Tibial nerve (tissue), 4 donors: ENCODE data around the gene METRN. TPM values are rescaled to one million over a fixed set of nuclear protein-coding genes. Genes with fewer than 3 reads are reported as not detected.

ENCODE experiments used
- DNase-seq, 2 donors: peaks; one replicate each; pipeline ENCODE4 v3.0.0-alpha.2; 2019; ENCODE audit warnings: low spot score in 2 of 2
- H3K27ac ChIP-seq, 4 donors: fragments of 200-600 bp; sonication (generic) in 3 of 4; one replicate each; pipeline ENCODE4 v1.5.1; 2017 to 2019; ENCODE audit warnings: mild to moderate bottlenecking in 1 of 4
- H3K27me3 ChIP-seq, 2 donors: fragments of 200-600 bp; sonication (generic) in 1 of 2; one replicate each; pipeline versions ENCODE4 v1.5.1 to v1.6.0; 2017 to 2019
- H3K36me3 ChIP-seq, 3 donors: fragments of 200-600 bp; sonication (generic); one replicate each; pipeline ENCODE4 v1.5.1; 2018 to 2019
- H3K4me1 ChIP-seq, 4 donors: fragments of 200-600 bp; sonication (generic) in 3 of 4; one replicate each; pipeline ENCODE4 v1.5.1; 2017 to 2019
- H3K4me3 ChIP-seq, 4 donors: fragments of 200-600 bp; sonication (generic) in 3 of 4; one replicate each; pipeline ENCODE4 v1.5.1; 2017 to 2019; ENCODE audit warnings: mild to moderate bottlenecking in 1 of 4, moderate library complexity in 1 of 4
- H3K9me3 ChIP-seq, 4 donors: fragments of 200-600 bp; sonication (generic) in 3 of 4; one replicate each; pipeline ENCODE4 v1.5.1; 2017 to 2019
- EP300 ChIP-seq, 2 donors: sonication (generic); formaldehyde crosslinking; IDR thresholded peaks; one replicate each; pipeline ENCODE4 v1.6.1; 2017; ENCODE audit warnings: antibody characterized with exemption in 2 of 2, mild to moderate bottlenecking in 1 of 2
- POLR2A ChIP-seq, 2 donors: fragments of 450-650 bp; IDR thresholded peaks; one replicate each; pipeline ENCODE4 v1.6.1; 2017; ENCODE audit warnings: antibody characterized with exemption in 2 of 2, mild to moderate bottlenecking in 2 of 2, moderate library complexity in 2 of 2
- WGBS, 2 donors: methylation state at CpG; one replicate each; pipeline ENCODE4 v1.1.5; 2018; 5-methylcytosine and 5-hydroxymethylcytosine counted together
- total RNA-seq, 4 donors: library from RNA; depleted of rRNA; stranded (reverse); fragments of >200 nt; gene quantifications; one replicate each; pipeline ENCODE4 v1.1.0, GENCODE V29; 2016
- TF ChIP-seq, protein P1 (sequence below), 5 experiments: fragments of 200-600 bp in 3 of 5; fragments of 450-650 bp in 2 of 5; sonication (generic) in 3 of 5; IDR thresholded peaks; one replicate each; pipeline ENCODE4 v1.5.1; 2016 to 2019; ENCODE audit warnings: antibody characterized with exemption in 5 of 5, mild to moderate bottlenecking in 3 of 5, moderate library complexity in 2 of 5

METRN gene
- total RNA-seq, 4 donors from 2014 or later, result 78.8 to 131 (median 108) TPM

DNA sequence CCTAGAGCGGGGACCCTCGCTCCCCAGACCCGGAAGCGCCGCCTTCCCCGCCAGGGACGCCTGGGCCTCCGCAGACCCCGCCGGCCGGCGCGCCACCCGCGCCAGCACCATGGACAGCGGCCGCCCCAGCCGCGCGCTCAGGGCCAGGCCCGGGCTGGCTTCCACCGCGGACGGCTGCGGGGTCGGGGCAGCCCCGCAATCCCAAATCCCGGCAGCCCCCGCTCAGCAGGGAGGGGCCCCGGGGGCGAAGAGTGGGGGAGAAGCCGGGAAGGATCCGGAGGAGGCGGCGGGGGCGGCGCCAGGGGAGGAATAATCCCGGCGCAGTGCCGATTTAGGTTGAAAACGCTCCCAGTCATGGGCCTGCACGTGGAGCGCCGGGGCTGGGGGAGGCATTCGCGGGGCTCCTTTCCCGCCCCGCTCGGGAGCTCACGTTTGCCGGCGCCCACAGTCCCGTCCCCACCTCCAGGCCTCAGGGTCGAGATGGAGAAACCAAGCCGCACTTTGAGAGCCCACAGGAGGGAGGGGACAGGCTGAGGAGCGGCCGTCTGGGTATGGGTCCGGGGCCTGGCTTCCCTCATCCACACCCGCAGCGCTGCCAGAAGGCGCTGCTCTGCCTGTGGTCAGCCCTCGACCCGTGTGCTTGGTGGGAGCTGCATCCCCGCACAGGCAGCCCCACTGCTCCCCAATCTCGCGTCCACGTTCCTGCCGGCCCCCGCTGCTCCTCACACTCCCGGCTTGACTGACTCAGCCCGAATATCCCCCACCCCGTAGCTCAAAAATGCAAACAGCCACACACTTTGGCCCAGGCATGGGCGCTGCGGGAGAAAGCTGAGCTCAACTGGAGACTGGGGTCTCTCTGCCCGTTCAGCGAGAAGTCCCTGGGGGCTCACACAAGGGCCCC lies 14.0 kb upstream of the METRN start:
- no peak for DNase-seq
- Histone ChIP-seq H3K4me1 (peaks cover 0 to 26% (median under 1%) of the 10 kb centered on the region in 4 donors), H3K27ac (no peak overlapping the region), H3K36me3 (peaks cover 0 to 8% (median 0%) of the 10 kb centered on the region in 3 donors), H3K27me3 (peaks cover 0 to 85% of the 10 kb centered on the region in 2 donors), H3K4me3 (no peak overlapping the region), H3K9me3 (no peaks in the 10 kb centered on the region)
- 5 to 28% methylated on average over 15 to 52 of the region's 76 CpGs for whole genome bisulfite sequencing, 2 donors
- no peak for TF ChIP-seq POLR2A (IDR thresholded peaks at IDR 0.05)
- TF ChIP-seq, protein P1, sequence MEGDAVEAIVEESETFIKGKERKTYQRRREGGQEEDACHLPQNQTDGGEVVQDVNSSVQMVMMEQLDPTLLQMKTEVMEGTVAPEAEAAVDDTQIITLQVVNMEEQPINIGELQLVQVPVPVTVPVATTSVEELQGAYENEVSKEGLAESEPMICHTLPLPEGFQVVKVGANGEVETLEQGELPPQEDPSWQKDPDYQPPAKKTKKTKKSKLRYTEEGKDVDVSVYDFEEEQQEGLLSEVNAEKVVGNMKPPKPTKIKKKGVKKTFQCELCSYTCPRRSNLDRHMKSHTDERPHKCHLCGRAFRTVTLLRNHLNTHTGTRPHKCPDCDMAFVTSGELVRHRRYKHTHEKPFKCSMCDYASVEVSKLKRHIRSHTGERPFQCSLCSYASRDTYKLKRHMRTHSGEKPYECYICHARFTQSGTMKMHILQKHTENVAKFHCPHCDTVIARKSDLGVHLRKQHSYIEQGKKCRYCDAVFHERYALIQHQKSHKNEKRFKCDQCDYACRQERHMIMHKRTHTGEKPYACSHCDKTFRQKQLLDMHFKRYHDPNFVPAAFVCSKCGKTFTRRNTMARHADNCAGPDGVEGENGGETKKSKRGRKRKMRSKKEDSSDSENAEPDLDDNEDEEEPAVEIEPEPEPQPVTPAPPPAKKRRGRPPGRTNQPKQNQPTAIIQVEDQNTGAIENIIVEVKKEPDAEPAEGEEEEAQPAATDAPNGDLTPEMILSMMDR (IDR thresholded peaks at IDR 0.05), result no peak
- no peak for TF ChIP-seq EP300 (IDR thresholded peaks at IDR 0.05)

DNA sequence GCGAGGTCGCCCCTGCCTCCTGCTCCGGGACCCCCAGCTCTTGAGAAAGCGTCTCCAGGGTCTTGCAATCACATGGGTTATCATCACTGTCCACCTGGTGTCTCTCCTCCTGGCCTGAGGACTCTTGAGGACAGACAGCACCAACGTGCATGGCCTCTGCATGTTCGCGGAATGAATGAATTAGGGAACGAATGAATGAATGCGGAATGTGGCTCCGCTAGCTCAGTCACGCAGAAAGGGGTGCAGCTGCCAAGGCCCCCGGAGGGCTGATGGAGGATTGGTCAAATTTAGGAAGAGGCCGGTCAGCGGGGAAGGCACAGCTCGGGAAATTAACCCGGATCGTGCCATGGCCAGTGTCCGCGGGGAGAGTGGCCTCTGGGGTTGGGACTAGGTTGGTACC lies 12.6 kb upstream of the METRN start:
- Histone ChIP-seq H3K36me3 (no peaks in the 10 kb centered on the region), H3K27ac (no peak overlapping the region), H3K4me1 (peaks cover 0 to 39% (median 4%) of the 10 kb centered on the region in 4 donors), H3K27me3 (peaks cover 0 to 85% of the 10 kb centered on the region in 2 donors), H3K9me3 (no peaks in the 10 kb centered on the region), H3K4me3 (no peak overlapping the region)
- WGBS, 2 donors, result 80 to 87% methylated on average over 16 to 19 of the region's 19 CpGs
- DNase-seq, result no peak
- no peak for TF ChIP-seq EP300 (IDR thresholded peaks at IDR 0.05)
- TF ChIP-seq, protein P1 (IDR thresholded peaks at IDR 0.05), result no peak
- no peak for TF ChIP-seq POLR2A (IDR thresholded peaks at IDR 0.05)

DNA sequence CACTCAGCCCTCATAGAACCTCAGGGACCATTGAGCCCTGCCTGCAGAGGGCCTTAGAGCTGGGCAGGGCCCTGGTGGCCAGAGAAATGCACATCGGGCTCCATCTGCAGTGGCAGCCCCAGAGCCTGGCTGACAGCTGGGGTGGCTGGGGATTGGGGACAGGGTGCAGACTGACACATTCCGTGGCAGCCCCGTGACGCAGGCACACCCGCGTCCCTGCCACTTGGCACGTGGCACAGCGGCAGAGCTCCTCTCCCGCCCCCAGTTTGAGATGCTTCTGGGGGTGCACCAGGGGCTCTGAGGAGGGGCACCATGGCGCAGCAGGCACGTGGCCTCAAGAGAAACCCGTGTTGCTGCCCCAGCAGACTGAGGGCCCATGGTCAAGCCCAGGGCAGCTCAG lies 11.5 kb upstream of the METRN start:
- H3K27me3 ChIP-seq, result peaks cover 2 to 90% of the 10 kb centered on the region in 2 donors
- TF ChIP-seq, protein P1 (IDR thresholded peaks at IDR 0.05), result no peak
- TF ChIP-seq POLR2A (IDR thresholded peaks at IDR 0.05) (no peak), EP300 (IDR thresholded peaks at IDR 0.05) (no peak)
- H3K4me3 ChIP-seq, result no peak overlapping the region
- 70 to 86% methylated on average over 9 of the region's 12 CpGs for WGBS, 2 donors
- DNase-seq, result no peak
- H3K27ac ChIP-seq, result no peak overlapping the region
- H3K9me3 ChIP-seq, result no peaks in the 10 kb centered on the region
- H3K4me1 ChIP-seq, result peaks cover 0 to 40% (median 4%) of the 10 kb centered on the region in 4 donors
- H3K36me3 ChIP-seq, result no peaks in the 10 kb centered on the region

DNA sequence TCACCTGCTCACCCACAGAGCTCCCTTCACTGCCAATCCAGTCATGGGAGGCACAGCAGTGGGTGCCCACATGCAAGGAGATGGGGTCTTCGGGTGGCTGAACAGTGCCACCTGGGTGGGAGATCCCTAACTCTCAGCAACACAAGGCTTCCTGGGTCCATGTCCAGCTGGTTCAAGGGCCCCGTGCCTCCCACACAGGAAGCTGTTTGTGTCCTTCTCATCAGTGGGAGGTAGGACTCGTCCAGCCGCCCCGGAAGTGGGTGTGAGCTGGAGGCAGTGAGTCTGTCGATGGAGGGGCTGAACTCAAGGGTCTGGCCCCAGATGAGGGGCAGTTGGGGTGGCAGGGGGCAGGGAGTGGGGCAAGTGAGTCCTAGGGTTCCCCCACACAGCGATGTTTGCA lies 10.9 kb upstream of the METRN start:
- no peaks in the 10 kb centered on the region for H3K36me3 ChIP-seq
- TF ChIP-seq EP300 (IDR thresholded peaks at IDR 0.05) (no peak), POLR2A (IDR thresholded peaks at IDR 0.05) (no peak)
- TF ChIP-seq, protein P1 (IDR thresholded peaks at IDR 0.05), result no peak
- H3K4me1 ChIP-seq, result peaks cover 0 to 40% (median 4%) of the 10 kb centered on the region in 4 donors
- no peak overlapping the region for H3K27ac ChIP-seq
- no peaks in the 10 kb centered on the region for H3K9me3 ChIP-seq
- WGBS, 2 donors, result 49 to 90% methylated on average over 2 to 7 of the region's 7 CpGs
- H3K27me3 ChIP-seq, result peaks cover 2 to 93% of the 10 kb centered on the region in 2 donors
- H3K4me3 ChIP-seq, result no peak overlapping the region
- DNase-seq, result no peak
